KMS-11 (cell line): ENCODE data around the gene SMCP.

Source experiments
- H2AFZ ChIP-seq: fragments of 200-600 bp; sonication (generic); 2 replicates; pipeline ENCODE4 v1.6.1; 2016; ENCODE audit warnings: antibody characterized with exemption, mixed run types, low read depth
- H3K27ac ChIP-seq: fragments of 200-600 bp; sonication (generic); 2 replicates; pipeline ENCODE4 v1.6.1; 2016; ENCODE audit warnings: mild to moderate bottlenecking, mixed run types
- H3K27me3 ChIP-seq: fragments of 200-600 bp; sonication (generic); 2 replicates; pipeline ENCODE4 v1.6.1; 2017; ENCODE audit warnings: mild to moderate bottlenecking, low read depth, mixed run types, moderate library complexity; ENCODE audit not compliant: insufficient read depth
- H3K36me3 ChIP-seq: fragments of 200-600 bp; sonication (generic); 2 replicates; pipeline ENCODE4 v1.6.1; 2017; ENCODE audit warnings: mild to moderate bottlenecking, mixed run types; ENCODE audit not compliant: insufficient read depth
- H3K4me1 ChIP-seq: fragments of 200-600 bp; sonication (generic); 2 replicates; pipeline ENCODE4 v1.6.1; 2016; ENCODE audit warnings: mild to moderate bottlenecking, low read depth, mixed run types; ENCODE audit not compliant: poor library complexity, severe bottlenecking
- H3K4me2 ChIP-seq: fragments of 200-600 bp; sonication (generic); 2 replicates; pipeline ENCODE4 v1.7.0; 2016; ENCODE audit warnings: mild to moderate bottlenecking, mixed run types
- H3K4me3 ChIP-seq: fragments of 200-600 bp; sonication (generic); IDR thresholded peaks from 2 replicates; pipeline ENCODE4 v1.6.1; 2017; ENCODE audit warnings: low read depth, low read length, mixed read lengths; ENCODE audit not compliant: insufficient read depth
- H3K79me2 ChIP-seq: fragments of 200-600 bp; sonication (generic); 2 replicates; pipeline ENCODE4 v1.6.1; 2016; ENCODE audit warnings: low read depth, mixed run types; ENCODE audit not compliant: insufficient read depth
- H3K9ac ChIP-seq: fragments of 200-600 bp; sonication (generic); 2 replicates; pipeline ENCODE4 v1.6.1; 2016; ENCODE audit warnings: mild to moderate bottlenecking, mixed run types
- H4K20me1 ChIP-seq: fragments of 200-600 bp; sonication (generic); 2 replicates; pipeline ENCODE4 v1.6.1; 2016; ENCODE audit warnings: mild to moderate bottlenecking, mixed run types; ENCODE audit not compliant: insufficient read depth
- CTCF ChIP-seq: fragments of 200-600 bp; sonication (generic); conservative IDR thresholded peaks from 2 replicates; pipeline ENCODE4 v1.6.1; 2017; ENCODE audit warnings: low read depth, mild to moderate bottlenecking, antibody characterized with exemption, low read length, moderate library complexity, mixed read lengths

The SMCP gene

GRCh38 chr1:152864443-152864842 lies 13.7 kb upstream of the SMCP start:
- Histone ChIP-seq H3K79me2 (no peaks in the 10 kb centered on the region), H3K4me2 (no peak overlapping the region), H3K27ac (no peak overlapping the region), H3K36me3 (no peaks in the 10 kb centered on the region), H4K20me1 (no peaks in the 10 kb centered on the region), H3K27me3 (no peaks in the 10 kb centered on the region), H3K9ac (no peak overlapping the region), H3K4me3 (no peak overlapping the region), H2AFZ (no peak overlapping the region), H3K4me1 (no peaks in the 10 kb centered on the region)
- TF ChIP-seq CTCF, result no peak

- Histone ChIP-seq H3K4me1 (no peaks in the 10 kb centered on the region), H2AFZ (no peak overlapping the region), H3K9ac (no peak overlapping the region), H3K36me3 (no peaks in the 10 kb centered on the region), H3K4me2 (no peak overlapping the region), H3K27ac (no peak overlapping the region), H4K20me1 (no peaks in the 10 kb centered on the region), H3K4me3 (no peak overlapping the region), H3K79me2 (no peaks in the 10 kb centered on the region), H3K27me3 (no peaks in the 10 kb centered on the region)
- TF ChIP-seq CTCF, result no peak
These were observed 11.8 kb upstream of the SMCP start for GRCh38 chr1:152866321-152866720.

- H3K4me2 ChIP-seq, result no peak overlapping the region
- no peak overlapping the region for H3K9ac ChIP-seq
- TF ChIP-seq CTCF, result peak; percentile 84
- no peaks in the 10 kb centered on the region for H3K4me1 ChIP-seq
- H3K4me3 ChIP-seq, result no peak overlapping the region
- H2AFZ ChIP-seq, result no peak overlapping the region
- no peaks in the 10 kb centered on the region for H3K27me3 ChIP-seq
- H4K20me1 ChIP-seq, result no peaks in the 10 kb centered on the region
- no peaks in the 10 kb centered on the region for H3K36me3 ChIP-seq
- no peak overlapping the region for H3K27ac ChIP-seq
- no peaks in the 10 kb centered on the region for H3K79me2 ChIP-seq
These were observed 8.2 kb upstream of the SMCP start for GRCh38 chr1:152869808-152870419.

- no peaks in the 10 kb centered on the region for H4K20me1 ChIP-seq
- peak; percentile 96 for TF ChIP-seq CTCF
- H3K27ac ChIP-seq, result no peak overlapping the region
- H3K36me3 ChIP-seq, result no peaks in the 10 kb centered on the region
- H2AFZ ChIP-seq, result no peak overlapping the region; the same call in 1 of the 2 replicates
- H3K4me3 ChIP-seq, result no peak overlapping the region
- H3K4me1 ChIP-seq, result no peaks in the 10 kb centered on the region
- H3K4me2 ChIP-seq, result no peak overlapping the region
- H3K9ac ChIP-seq, result no peak overlapping the region
- H3K79me2 ChIP-seq, result no peaks in the 10 kb centered on the region
- H3K27me3 ChIP-seq, result no peaks in the 10 kb centered on the region
These were observed 7.0 kb upstream of the SMCP start for GRCh38 chr1:152870831-152871730.
